Calu3 (cell line): ENCODE results near the gene ANK2. TPM values are rescaled to one million over a fixed set of nuclear protein-coding genes. Genes with fewer than 3 reads are reported as not detected.

Experiments used
- BruUV-seq: library from RNA; stranded (reverse); fragments of 400-500 nt; replicated peaks from 2 replicates; lab custom pipeline; 2021; lab: Mats Ljungman, UMichigan
- CTCF ChIA-PET: fragments of 300-600 bp; sonication (Branson Sonifier 250); formaldehyde crosslinking; loops from one replicate; lab custom pipeline; 2022; ENCODE audit warnings: antibody characterized with exemption; lab: Charles Lee
- DNase-seq: peaks from one replicate; pipeline ENCODE4 v3.0.0; 2022
- H3K27ac Mint-ChIP-seq: one replicate; pipeline ENCODE4 v1.8.0; 2022; ENCODE audit warnings: mixed read lengths; ENCODE audit not compliant: unreplicated experiment
- H3K27me3 Mint-ChIP-seq: one replicate; pipeline ENCODE4 v1.8.0; 2022; ENCODE audit warnings: mixed read lengths; ENCODE audit not compliant: unreplicated experiment
- H3K36me3 Mint-ChIP-seq: one replicate; pipeline ENCODE4 v1.8.0; 2022; ENCODE audit warnings: mild to moderate bottlenecking, moderate library complexity, mixed read lengths; ENCODE audit not compliant: insufficient read depth, unreplicated experiment
- H3K4me1 Mint-ChIP-seq: one replicate; pipeline ENCODE4 v1.8.0; 2022; ENCODE audit warnings: mild to moderate bottlenecking, low read depth, mixed read lengths; ENCODE audit not compliant: unreplicated experiment
- H3K4me3 Mint-ChIP-seq: one replicate; pipeline ENCODE4 v1.8.0; 2022; ENCODE audit warnings: mild to moderate bottlenecking, low read depth, moderate library complexity, mixed read lengths; ENCODE audit not compliant: unreplicated experiment
- H3K9me3 Mint-ChIP-seq: one replicate; pipeline ENCODE4 v1.8.0; 2022; ENCODE audit warnings: low read depth, mixed read lengths; ENCODE audit not compliant: unreplicated experiment
- intact Hi-C: fragments of 100-400 bp; cut with micrococcal nuclease; formaldehyde crosslinking; loops from one replicate; pipeline ENCODE4 v1.10.0; 2022; ENCODE audit not compliant: unreplicated experiment
- total RNA-seq: library from RNA; stranded (reverse); gene quantifications from 2 replicates; pipeline ENCODE4 v1.2.3, GENCODE V29; 2022
- TF ChIP-seq, protein P1 (sequence below): fragments of 200-600 bp; IDR thresholded peaks from one replicate; pipeline ENCODE4 v1.8.0; 2022; ENCODE audit warnings: antibody characterized with exemption; ENCODE audit not compliant: unreplicated experiment

The ANK2 gene
- total RNA-seq, 1 experiment from 2014 or later = 4.1 TPM

DNA sequence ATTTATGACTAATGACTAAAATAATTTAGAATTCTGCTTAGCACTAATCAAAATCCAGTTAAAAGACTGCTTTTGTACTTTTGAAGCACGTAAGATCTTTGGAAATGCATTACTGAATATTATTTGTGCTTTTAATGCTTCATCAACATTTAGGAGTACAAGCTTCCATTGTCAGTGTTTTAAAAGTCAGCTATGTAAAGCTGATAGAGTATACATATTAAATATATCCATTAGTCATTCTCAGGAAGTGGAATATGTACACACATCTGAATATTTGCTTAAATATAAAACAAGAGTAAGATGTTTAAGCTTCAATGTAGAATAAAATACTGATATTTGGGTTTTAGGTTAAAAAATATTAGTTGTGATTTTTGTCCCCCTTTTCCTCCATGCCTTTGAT is 54.1 kb downstream of the ANK2 start:
- H3K9me3 Mint-ChIP-seq = no peaks in the 10 kb centered on the region
- BruUV-seq = no TSS peak
- CTCF ChIA-PET = no interaction called here
- TF ChIP-seq, protein P1, sequence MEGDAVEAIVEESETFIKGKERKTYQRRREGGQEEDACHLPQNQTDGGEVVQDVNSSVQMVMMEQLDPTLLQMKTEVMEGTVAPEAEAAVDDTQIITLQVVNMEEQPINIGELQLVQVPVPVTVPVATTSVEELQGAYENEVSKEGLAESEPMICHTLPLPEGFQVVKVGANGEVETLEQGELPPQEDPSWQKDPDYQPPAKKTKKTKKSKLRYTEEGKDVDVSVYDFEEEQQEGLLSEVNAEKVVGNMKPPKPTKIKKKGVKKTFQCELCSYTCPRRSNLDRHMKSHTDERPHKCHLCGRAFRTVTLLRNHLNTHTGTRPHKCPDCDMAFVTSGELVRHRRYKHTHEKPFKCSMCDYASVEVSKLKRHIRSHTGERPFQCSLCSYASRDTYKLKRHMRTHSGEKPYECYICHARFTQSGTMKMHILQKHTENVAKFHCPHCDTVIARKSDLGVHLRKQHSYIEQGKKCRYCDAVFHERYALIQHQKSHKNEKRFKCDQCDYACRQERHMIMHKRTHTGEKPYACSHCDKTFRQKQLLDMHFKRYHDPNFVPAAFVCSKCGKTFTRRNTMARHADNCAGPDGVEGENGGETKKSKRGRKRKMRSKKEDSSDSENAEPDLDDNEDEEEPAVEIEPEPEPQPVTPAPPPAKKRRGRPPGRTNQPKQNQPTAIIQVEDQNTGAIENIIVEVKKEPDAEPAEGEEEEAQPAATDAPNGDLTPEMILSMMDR = no peak
- no peaks in the 10 kb centered on the region for H3K27me3 Mint-ChIP-seq
- intact Hi-C loops = loop anchor here (10.0 kb wide), 1 partner anchor 221 kb away; no protein-coding TSS in a partner anchor
- DNase-seq = no peak
- H3K4me3 Mint-ChIP-seq = no peak overlapping the region
- no peaks in the 10 kb centered on the region for H3K4me1 Mint-ChIP-seq
- no peaks in the 10 kb centered on the region for H3K36me3 Mint-ChIP-seq
- H3K27ac Mint-ChIP-seq = no peak overlapping the region

DNA sequence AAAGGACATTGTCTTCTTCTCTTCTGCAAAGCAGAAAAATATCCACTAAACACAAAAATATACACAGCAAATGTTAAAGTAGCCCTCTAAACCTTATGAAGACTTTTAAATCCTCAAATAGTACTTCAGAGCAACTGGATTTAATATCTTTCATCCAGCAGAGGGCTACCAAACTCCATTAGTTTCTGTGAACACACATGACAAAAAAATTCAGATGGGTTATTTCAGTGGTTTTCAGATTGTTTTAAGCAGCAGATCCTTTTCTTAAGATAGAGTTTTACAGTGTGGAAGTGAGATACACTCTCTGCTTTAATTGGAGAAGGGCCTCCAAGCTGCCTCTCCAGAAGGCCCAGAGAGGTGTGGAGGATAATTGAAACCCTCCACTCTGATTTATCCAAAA is 56.7 kb downstream of the ANK2 start:
- Mint-ChIP-seq H3K4me1 (peaks cover 13% of the 10 kb centered on the region), H3K4me3 (no peak overlapping the region), H3K27me3 (no peaks in the 10 kb centered on the region), H3K9me3 (no peaks in the 10 kb centered on the region), H3K27ac (no peak overlapping the region), H3K36me3 (no peaks in the 10 kb centered on the region)
- intact Hi-C loops = loop anchor here (1.0 to 10.0 kb wide), 4 partner anchors 47 to 219 kb away; no protein-coding TSS in a partner anchor
- no peak for DNase-seq
- CTCF ChIA-PET = no interaction called here
- BruUV-seq = no TSS peak
- TF ChIP-seq, protein P1 = no peak

DNA sequence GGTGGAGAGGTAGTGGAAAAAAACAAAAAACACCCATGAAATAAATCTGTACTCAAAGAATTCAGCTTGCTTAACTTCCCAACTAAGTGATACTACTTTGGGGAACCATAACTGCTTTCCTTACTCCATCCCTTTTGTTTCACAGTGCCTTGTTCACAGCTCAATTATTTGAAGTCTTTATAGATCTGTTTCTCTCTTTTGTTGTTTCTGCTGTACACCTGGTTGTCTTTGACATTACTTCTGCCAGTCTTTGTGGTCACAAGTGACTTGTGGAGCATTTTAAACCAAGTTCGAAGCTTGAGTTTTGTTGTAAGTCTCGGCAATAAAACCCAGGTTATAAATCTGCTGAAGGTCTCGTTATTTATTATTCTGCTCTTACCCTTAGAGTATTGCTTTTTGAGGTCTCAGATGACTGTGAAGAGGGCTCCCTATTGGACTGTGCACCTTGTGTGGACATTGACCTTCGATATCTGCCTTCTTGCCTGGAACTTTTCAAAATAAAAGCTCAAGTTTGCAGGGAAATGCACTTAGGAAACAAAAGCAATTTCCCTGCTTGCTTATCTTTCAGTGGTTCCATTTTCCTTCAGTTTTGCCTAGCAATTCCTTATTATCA is 59.8 kb downstream of the ANK2 start:
- CTCF ChIA-PET = no interaction called here
- no peak for DNase-seq
- no peak overlapping the region for H3K27ac Mint-ChIP-seq
- intact Hi-C loops = loop anchor here (10.0 kb wide), 1 partner anchor 216 kb away; no protein-coding TSS in a partner anchor
- TF ChIP-seq, protein P1 = no peak
- H3K4me1 Mint-ChIP-seq = peaks cover 13% of the 10 kb centered on the region
- no peaks in the 10 kb centered on the region for H3K9me3 Mint-ChIP-seq
- H3K36me3 Mint-ChIP-seq = no peaks in the 10 kb centered on the region
- BruUV-seq = no TSS peak
- no peaks in the 10 kb centered on the region for H3K27me3 Mint-ChIP-seq
- no peak overlapping the region for H3K4me3 Mint-ChIP-seq

DNA sequence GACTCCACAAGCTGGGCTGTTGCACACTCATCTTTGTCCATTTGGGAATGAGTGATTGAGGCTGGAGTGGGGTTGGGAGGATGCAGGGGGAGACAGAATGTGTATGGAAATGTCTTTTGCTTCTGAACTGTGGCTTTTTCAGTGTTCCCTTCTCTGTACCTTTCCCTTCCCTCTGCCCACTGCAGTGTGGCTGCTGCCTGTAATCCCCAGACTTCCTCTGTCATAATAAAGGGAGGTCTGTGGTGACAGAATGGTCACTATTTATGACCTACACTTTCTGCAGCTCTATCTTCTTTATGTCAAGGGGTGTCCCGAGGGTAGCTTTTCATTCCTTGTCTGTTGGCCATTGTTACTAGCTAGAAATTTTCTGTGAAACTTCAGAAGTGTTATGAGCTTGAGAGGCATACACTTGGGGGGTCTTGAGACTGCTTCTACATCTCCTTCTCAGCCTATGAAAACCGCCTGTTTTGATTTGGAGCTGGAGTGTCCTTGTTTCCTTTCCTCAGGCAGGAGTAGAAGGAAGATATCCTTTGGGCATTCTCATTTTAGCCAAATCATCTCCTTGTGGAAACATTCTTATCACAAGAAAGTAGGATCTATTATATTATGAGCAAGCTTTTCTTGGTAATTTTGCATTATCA is 63.0 kb downstream of the ANK2 start:
- H3K9me3 Mint-ChIP-seq = no peaks in the 10 kb centered on the region
- no peak overlapping the region for H3K27ac Mint-ChIP-seq
- intact Hi-C loops = no loop called here
- H3K27me3 Mint-ChIP-seq = no peaks in the 10 kb centered on the region
- no TSS peak for BruUV-seq
- H3K4me3 Mint-ChIP-seq = no peak overlapping the region
- CTCF ChIA-PET = no interaction called here
- TF ChIP-seq, protein P1 = no peak
- H3K36me3 Mint-ChIP-seq = peaks cover 6% of the 10 kb centered on the region
- H3K4me1 Mint-ChIP-seq = peaks cover 29% of the 10 kb centered on the region
- no peak for DNase-seq
